Sigmoid colon (tissue), 7 donors: Measurements from ENCODE around the gene IL19. TPM values are rescaled to one million over a fixed set of nuclear protein-coding genes. Genes with fewer than 3 reads are reported as not detected.

Experiments
- DNase-seq: peaks from one replicate; pipeline ENCODE4 v3.0.0-alpha.2; 2019
- H3K27ac ChIP-seq, 4 donors: fragments of 200-600 bp; sonication (generic); one replicate each; pipeline ENCODE4 v1.5.1; 2016 to 2019; ENCODE audit warnings: mild to moderate bottlenecking in 1 of 4
- H3K27me3 ChIP-seq, 3 donors: fragments of 200-600 bp; sonication (generic); one replicate each; pipeline ENCODE4 v1.5.1; 2019; ENCODE audit warnings: mild to moderate bottlenecking in 1 of 3
- H3K36me3 ChIP-seq, 4 donors: fragments of 200-600 bp; sonication (generic); one replicate each; pipeline ENCODE4 v1.5.1; 2016 to 2019
- H3K4me1 ChIP-seq, 4 donors: fragments of 200-600 bp; sonication (generic); one replicate each; pipeline ENCODE4 v1.5.1; 2017 to 2019
- H3K4me3 ChIP-seq, 4 donors: fragments of 200-600 bp; sonication (generic); one replicate each; pipeline ENCODE4 v1.5.1; 2017 to 2019; ENCODE audit warnings: mild to moderate bottlenecking in 2 of 4, moderate library complexity in 1 of 4
- H3K9me3 ChIP-seq, 4 donors: fragments of 200-600 bp in 3 of 4; sonication (generic) in 3 of 4; one replicate each; pipeline versions ENCODE4 v1.5.1 to v1.6.1; 2013 to 2019
- CTCF ChIP-seq, 4 experiments: fragments of 450-650 bp in 3 of 4; fragments of 200-600 bp in 1 of 4; IDR thresholded peaks; one replicate each; pipeline ENCODE4 v1.5.1; 2016 to 2019; ENCODE audit warnings: antibody characterized with exemption in 4 of 4, mild to moderate bottlenecking in 3 of 4, moderate library complexity in 2 of 4
- EP300 ChIP-seq, 4 donors: sonication (generic); formaldehyde crosslinking; IDR thresholded peaks; one replicate each; pipeline ENCODE4 v1.6.1; 2017; ENCODE audit warnings: antibody characterized with exemption in 4 of 4
- POLR2A ChIP-seq, 2 donors: fragments of 450-650 bp; IDR thresholded peaks; one replicate each; pipeline ENCODE4 v1.6.1; 2016; ENCODE audit warnings: antibody characterized with exemption in 2 of 2, mild to moderate bottlenecking in 2 of 2, moderate library complexity in 2 of 2
- POLR2AphosphoS5 ChIP-seq, 4 donors: sonication (generic); formaldehyde crosslinking; IDR thresholded peaks; one replicate each; pipeline ENCODE4 v1.6.1; 2017; ENCODE audit warnings: antibody characterized with exemption in 4 of 4
- WGBS, 2 donors: extraction: QIAGEN DNeasy Blood & Tissue Kit; methylation state at CpG; one replicate each; pipeline ENCODE4 v1.1.7; 2013; 5-methylcytosine and 5-hydroxymethylcytosine counted together
- intact Hi-C: fragments of 100-400 bp; cut with DNase I; formaldehyde crosslinking; loops from one replicate; pipeline ENCODE4 v1.15.1; 2023
- polyA plus RNA-seq, 3 donors: library from polyadenylated mRNA; stranded (reverse); fragments of 200-250 nt; gene quantifications; one replicate each; pipeline ENCODE4 v1.2.3, GENCODE V29; 2013
- total RNA-seq, 4 donors: library from RNA; depleted of rRNA; stranded (reverse); fragments of >200 nt; gene quantifications; one replicate each; pipeline ENCODE4 v1.1.0, GENCODE V29; 2016
- donor health status: healthy with polysubstance abuse.
- donor health status: Bipolar disorder and iron deficiency.
- donor health status: healthy.

Gene IL19
- total and polyA plus RNA-seq, 7 donors, result 0.10 TPM; not detected in 6

DNA sequence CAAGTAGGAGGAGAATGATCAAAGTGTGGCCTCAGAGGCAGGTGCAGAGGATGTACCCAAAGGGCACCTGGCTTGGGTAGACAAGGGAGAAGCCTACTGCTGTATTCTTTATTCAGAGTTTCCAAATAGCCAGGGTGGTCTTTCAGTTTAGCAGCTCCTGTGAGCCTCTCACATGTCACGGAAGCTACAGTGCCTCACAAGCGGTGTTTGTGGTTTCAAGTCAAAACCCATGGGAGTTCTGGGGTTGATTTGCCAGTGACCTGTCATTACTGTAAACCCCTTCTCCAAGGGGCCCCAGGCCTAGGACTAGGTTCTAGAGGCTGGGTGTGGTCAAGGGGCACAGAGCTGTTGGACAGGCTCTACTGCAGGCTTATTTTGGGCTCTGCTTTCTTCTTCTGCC, 11.9 kb downstream of the IL19 start:
- no peaks in the 10 kb centered on the region for H3K9me3 ChIP-seq
- H3K4me1 ChIP-seq, result no peaks in the 10 kb centered on the region
- no peaks in the 10 kb centered on the region for H3K27me3 ChIP-seq
- no peak overlapping the region for H3K4me3 ChIP-seq
- DNase-seq, result no peak
- 52 to 93% methylated on average over 2 of the region's 2 CpGs for WGBS, 2 donors
- TF ChIP-seq POLR2A (IDR thresholded peaks at IDR 0.05) (no peak), EP300 (IDR thresholded peaks at IDR 0.05) (no peak), POLR2AphosphoS5 (IDR thresholded peaks at IDR 0.05) (no peak), CTCF (IDR thresholded peaks at IDR 0.05) (no peak)
- intact Hi-C loops, result no loop called here
- no peaks in the 10 kb centered on the region for H3K36me3 ChIP-seq
- no peak overlapping the region for H3K27ac ChIP-seq

DNA sequence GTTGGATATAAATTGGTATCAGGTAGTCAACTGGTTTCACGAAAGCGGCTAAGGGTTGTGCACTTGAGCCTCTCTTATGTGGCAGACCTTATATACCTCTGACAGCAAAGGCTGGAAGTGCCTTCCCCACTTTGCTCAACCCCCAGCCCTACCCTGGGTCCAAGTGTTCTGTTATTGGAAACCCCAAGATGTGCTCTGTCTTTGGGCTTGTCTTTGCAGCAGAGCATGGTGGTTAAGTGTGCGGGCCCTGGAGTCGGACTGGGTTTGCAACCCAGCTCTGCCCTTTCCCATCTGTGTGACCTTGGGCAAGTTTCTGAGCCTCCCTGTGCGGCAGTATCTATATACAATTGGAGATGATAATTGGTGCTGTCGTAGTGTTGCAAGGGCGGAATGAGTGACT, 12.9 kb downstream of the IL19 start:
- no peaks in the 10 kb centered on the region for H3K9me3 ChIP-seq
- TF ChIP-seq POLR2A (IDR thresholded peaks at IDR 0.05), result no peak
- TF ChIP-seq CTCF (IDR thresholded peaks at IDR 0.05), result no peak
- TF ChIP-seq EP300 (IDR thresholded peaks at IDR 0.05), result no peak
- no peak for TF ChIP-seq POLR2AphosphoS5 (IDR thresholded peaks at IDR 0.05)
- no peaks in the 10 kb centered on the region for H3K4me1 ChIP-seq
- DNase-seq, result no peak
- no peaks in the 10 kb centered on the region for H3K36me3 ChIP-seq
- no peak overlapping the region for H3K27ac ChIP-seq
- H3K4me3 ChIP-seq, result no peak overlapping the region
- intact Hi-C loops, result no loop called here
- H3K27me3 ChIP-seq, result no peaks in the 10 kb centered on the region
- WGBS, 2 donors, result 93 to 95% methylated on average over 7 of the region's 7 CpGs

DNA sequence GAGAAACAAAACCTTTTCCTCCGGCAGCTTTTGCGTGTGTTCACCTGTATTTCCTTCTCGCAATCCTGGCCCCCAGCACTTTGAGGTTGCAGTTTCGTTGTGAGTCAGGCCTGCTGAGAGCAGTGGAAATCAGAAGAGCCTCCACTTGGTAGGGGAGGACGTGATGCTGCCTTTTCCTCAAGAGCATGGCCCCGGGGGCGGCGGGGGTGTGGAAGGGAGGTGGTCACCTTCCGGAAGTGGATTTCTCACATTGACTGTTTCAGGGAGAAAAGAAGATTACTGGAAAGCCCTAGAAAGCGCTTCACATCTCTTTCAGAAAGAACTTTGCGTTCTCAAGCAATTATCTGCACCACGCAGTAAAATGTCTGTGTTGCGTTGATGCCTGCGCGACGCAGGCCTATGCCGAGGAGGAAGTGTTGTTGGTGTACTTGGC, 13.9 kb downstream of the IL19 start:
- Histone ChIP-seq H3K36me3 (no peaks in the 10 kb centered on the region), H3K4me1 (no peaks in the 10 kb centered on the region), H3K27me3 (no peaks in the 10 kb centered on the region), H3K4me3 (no peak overlapping the region), H3K27ac (no peak overlapping the region), H3K9me3 (no peaks in the 10 kb centered on the region)
- WGBS, 2 donors, result 79 to 87% methylated on average over 17 of the region's 17 CpGs
- TF ChIP-seq EP300 (IDR thresholded peaks at IDR 0.05) (no peak), POLR2AphosphoS5 (IDR thresholded peaks at IDR 0.05) (no peak), CTCF (IDR thresholded peaks at IDR 0.05) (no peak), POLR2A (IDR thresholded peaks at IDR 0.05) (no peak)
- intact Hi-C loops, result no loop called here
- no peak for DNase-seq

DNA sequence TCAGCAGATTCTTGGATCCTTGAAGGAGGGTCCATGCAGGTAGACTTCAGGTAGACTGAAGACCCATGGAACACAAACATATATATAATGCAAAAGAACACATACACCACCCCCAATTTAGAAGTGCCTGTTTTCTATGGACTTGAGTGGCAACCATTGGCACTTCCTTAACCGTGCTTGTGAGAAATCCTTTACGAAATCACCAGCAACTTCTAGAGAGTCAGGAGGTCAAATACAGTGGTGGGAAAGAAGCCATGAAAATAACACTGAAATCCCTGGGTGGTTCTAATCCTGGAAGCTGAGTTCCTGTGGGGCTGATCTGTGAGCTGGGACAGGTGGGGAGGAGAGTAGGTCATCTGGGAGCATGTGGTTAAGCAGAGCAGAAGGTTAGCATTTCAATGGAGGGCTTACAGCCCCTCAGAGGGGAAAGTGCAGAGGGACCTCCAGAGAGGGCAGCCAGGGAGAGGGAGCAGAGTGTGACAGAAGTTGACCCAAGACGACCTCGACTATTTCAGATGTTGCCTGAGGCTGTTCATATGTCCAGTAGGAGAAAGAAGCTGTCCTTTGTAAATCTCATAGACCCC, 14.7 kb downstream of the IL19 start:
- no peak for DNase-seq
- TF ChIP-seq POLR2A (IDR thresholded peaks at IDR 0.05) (no peak), CTCF (IDR thresholded peaks at IDR 0.05) (no peak)
- intact Hi-C loops, result no loop called here
- no peak overlapping the region for H3K27ac ChIP-seq
- no peak overlapping the region for H3K4me3 ChIP-seq
- H3K4me1 ChIP-seq, result no peaks in the 10 kb centered on the region
- no peaks in the 10 kb centered on the region for H3K9me3 ChIP-seq
- WGBS, 2 donors, result 90 to 91% methylated on average over 4 of the region's 4 CpGs
- no peaks in the 10 kb centered on the region for H3K27me3 ChIP-seq
- no peaks in the 10 kb centered on the region for H3K36me3 ChIP-seq

DNA sequence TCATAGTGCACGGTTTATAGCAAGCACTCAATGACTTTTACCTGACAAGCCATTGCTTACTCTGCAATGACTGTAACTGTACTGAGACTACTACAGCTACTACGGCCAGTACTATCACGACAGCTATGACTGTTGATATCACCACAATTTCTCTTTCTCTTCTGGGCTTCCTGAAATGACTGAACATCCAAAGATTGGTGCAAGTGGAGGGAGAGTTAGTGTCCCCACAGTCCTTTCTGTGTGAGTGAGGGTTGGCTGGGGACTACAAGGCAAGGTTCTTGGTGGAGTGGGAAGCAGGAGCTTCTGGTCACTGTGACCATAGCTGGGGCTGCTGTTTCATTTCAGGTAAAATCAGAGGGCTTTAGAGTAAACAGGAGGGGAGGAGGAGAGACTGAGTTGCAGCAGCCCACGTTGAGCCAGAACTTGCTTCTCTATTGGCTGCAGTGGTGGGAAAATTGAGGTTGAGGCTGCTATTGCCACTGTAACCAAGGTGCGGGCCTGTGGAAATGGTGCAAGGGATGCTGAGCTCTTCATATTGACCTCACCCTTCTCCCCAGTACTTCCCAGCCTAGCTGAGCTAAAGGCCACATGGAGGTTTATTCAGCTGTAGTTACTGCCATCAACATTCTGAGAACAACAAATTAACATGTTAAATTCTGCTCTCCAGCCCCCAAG, 15.8 kb downstream of the IL19 start:
- no peak overlapping the region for H3K27ac ChIP-seq
- intact Hi-C loops, result no loop called here
- no peaks in the 10 kb centered on the region for H3K36me3 ChIP-seq
- 77% methylated on average over 5 of the region's 5 CpGs for WGBS, 2 donors
- H3K27me3 ChIP-seq, result no peaks in the 10 kb centered on the region
- no peak for TF ChIP-seq EP300 (IDR thresholded peaks at IDR 0.05)
- TF ChIP-seq POLR2AphosphoS5 (IDR thresholded peaks at IDR 0.05), result no peak
- no peak for TF ChIP-seq CTCF (IDR thresholded peaks at IDR 0.05)
- TF ChIP-seq POLR2A (IDR thresholded peaks at IDR 0.05), result no peak
- no peaks in the 10 kb centered on the region for H3K4me1 ChIP-seq
- no peak overlapping the region for H3K4me3 ChIP-seq
- DNase-seq, result no peak
- no peaks in the 10 kb centered on the region for H3K9me3 ChIP-seq
